GM18909 (cell line): Measurements from ENCODE around the gene NUP155.
"Not testable (repeated sequence)": the region's sequence is repeated elsewhere in the genome, so short reads cannot be mapped to it uniquely, and the experiment has no call there.

Experiments used
- ATAC-seq: cut with Tn5 transposase; IDR thresholded peaks from one replicate; pipeline ENCODE4 v1.9.1; 2021; ENCODE audit warnings: mild to moderate bottlenecking; ENCODE audit not compliant: unreplicated experiment, poor library complexity

The NUP155 gene

GRCh38 chr5:37370864-37371726, at the start of gene NUP155:
NUP155 (minus strand) TSS chr5:37371106; CDS start chr5:37370977, 129 bp downstream.
- peak; percentile 96 for ATAC-seq

- ATAC-seq, result no peak
These were observed 46.4 kb upstream of the NUP155 start for GRCh38 chr5:37417347-37417746.

DNA sequence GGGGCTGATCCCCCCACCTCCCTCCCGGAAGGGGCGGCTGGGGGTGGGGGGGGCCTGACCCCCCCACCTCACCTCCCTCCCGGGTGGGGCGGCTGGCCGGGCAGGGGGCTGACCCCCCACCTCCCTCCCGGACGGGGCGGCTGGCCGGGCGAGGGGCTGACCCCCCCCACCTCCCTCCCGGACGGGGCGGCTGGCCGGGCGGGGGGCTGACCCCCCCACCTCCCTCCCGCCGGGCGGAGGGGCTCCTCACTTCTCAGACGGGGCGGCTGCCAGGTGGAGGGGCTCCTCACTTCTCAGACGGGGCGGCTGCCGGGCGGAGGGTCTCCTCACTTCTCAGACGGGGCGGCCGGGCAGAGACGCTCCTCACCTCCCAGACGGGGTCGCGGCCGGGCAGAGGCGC, 44.5 kb upstream of the NUP155 start:
- ATAC-seq, result not testable (repeated sequence)

DNA sequence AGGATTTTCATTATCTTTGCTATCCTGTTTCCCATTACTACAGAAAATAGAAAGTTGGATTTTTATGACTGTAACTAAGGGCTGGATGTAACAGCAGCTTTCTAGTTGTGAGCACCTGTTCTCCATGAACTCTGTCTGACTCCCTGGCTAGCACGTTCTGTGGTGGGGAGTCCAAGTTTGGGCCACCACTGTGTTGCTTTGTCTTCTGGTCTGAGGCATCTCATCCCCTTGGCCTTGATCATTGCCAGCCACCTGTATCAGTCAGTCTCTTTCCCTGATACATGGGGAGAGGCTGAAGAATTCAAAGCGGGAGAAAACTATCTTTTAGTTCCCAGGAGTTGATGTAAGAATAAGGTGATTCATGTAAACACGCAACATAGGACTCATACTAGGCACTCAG, 41.6 kb upstream of the NUP155 start:
- no peak for ATAC-seq

DNA sequence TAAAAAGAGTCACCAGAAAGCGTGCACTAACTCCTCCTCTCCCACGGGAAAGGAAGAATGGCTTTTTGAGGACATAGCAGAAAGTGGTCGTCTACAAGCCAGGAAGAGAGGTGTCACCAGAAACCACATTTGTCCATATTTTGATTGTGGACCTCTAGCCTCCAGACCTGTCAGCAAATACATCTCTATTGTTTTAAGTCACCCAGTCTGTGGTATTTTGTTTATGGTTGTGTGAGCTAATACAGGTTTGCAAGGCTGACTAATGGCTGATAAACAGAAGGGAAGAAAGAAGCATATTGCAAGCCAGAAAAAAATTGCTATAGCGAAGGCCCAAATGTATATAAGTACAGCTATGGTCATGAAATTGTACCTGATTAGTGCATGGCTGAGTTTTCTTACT, 29.6 kb upstream of the NUP155 start:
- no peak for ATAC-seq

DNA sequence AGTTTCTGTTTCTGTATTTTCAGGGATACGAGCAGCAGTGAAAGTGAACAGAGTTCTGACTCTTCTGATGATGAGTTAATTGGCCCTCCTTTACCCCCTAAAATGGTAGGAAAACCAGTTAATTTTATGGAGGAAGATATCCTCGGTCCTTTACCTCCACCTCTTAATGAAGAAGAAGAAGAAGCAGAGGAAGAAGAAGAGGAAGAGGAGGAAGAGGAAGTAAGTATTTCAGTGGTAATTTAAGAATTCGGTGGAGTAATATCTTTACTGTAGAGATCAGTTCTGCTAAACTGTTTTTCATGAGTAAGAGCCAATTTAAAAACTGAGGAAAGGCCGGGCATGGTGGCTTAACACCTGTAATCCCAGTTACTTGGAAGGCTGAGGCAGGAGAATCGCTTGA, 25.4 kb upstream of the NUP155 start:
- no peak for ATAC-seq

- no peak for ATAC-seq
These were observed 20.7 kb upstream of the NUP155 start for GRCh38 chr5:37391591-37391990.

GRCh38 chr5:37379100-37379628, 8.3 kb upstream of the NUP155 start, which contains the start of gene WDR70:
WDR70 (plus strand) TSS chr5:37379318; CDS start chr5:37379368, 50 bp downstream.
- ATAC-seq, result peak; percentile 100

DNA sequence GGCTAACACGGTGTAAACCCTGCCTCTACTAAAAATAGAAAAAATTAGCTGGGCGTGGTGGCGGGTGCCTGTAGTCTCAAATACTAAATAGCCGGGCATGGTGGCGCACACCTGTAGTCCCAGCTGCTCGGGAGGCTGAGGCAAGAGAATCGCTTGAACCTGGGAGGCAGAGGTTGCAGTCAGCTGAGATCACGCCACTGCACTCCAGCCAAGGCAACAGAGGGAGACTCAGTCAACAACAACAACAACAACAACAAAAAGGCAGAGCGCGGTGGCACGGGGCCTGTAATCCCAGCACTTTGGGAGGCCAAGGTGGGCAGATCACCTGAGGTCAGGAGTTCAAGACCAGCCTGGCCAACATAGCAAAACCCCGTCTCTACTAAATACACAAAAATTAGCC, 7.2 kb upstream of the NUP155 start:
- ATAC-seq, result not testable (repeated sequence)

DNA sequence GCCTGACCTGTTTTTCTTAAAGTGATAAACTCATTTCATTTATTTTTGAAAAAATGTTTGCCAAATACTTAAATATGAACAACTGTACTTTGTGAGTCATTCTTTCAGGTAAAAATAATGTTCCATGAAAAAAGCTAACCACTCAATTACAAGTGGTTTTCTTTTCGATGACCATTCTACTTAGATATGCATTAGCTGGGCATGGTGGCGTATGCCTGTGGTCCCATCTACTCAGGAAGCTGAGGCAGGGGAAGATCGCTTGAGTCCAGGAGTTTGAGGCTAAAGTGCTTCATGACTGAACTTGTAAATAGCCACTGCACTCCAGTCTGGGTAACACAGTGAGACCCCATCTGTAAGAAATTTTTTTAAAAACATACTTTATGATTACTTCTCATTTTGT, 4.2 kb upstream of the NUP155 start:
- no peak for ATAC-seq

- no peak for ATAC-seq
These were observed 399 bp downstream of the NUP155 start for GRCh38 chr5:37370550-37370863.

- no peak for ATAC-seq
These were observed 15.7 kb downstream of the NUP155 start for GRCh38 chr5:37355161-37355560.

DNA sequence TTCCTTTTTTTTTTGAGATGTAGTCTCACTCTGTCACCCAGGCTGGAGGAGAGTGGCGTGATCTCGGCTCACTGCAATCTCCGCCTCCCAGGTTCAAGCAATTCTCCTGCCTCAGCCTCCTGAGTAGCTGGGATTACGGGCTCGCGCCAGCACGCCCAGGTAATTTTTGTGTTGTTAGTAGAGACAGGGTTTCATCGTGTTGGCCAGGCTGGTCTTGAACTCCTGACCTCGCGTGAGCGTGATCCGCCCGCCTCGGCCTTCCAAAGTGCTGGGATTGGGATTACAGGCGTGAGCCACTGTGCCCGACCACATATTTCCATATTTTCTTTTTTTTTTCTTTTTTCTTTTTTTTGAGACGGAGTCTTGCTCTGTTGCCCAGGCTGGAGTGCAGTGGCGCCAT, 28.2 kb downstream of the NUP155 start:
- ATAC-seq, result not testable (repeated sequence)

GRCh38 chr5:37334754-37335153, 36.2 kb downstream of the NUP155 start:
- ATAC-seq, result not testable (repeated sequence)

DNA sequence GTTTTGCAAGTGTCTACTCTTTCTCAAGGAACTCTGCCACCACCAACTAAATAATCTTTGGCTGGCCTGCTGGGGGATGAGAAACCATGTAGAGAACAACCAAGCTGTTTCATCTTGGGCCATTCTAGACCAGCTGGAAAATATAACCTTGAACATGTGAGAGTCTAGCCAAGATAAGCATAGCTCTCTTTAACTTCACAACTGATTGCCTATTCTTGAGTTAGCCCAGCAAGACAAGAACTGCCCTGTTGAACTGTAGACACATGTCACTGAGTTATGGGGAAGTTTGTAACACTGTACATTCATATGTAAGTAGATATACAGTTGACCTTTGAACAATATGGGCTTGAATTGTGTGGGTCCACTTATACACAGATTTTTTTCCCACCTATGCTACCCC, 44.4 kb downstream of the NUP155 start:
- no peak for ATAC-seq

DNA sequence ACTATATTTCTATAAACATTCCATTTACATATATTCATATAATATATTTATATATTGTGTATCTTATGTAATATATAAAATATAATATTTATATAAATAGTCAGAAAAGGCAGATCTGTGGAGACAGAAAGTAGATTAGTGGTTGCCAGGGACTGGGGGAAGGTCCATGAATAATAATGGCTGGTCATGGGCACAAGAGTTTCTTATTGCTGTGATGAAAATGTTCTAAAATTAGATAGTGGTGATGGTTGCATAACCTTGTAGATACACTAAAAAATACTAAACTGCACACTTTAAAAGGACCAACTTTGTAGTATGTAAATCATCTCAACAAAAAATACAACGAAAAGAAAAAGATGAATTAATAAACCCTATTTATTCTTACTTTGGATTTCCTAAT, 47.3 kb downstream of the NUP155 start:
- no peak for ATAC-seq

DNA sequence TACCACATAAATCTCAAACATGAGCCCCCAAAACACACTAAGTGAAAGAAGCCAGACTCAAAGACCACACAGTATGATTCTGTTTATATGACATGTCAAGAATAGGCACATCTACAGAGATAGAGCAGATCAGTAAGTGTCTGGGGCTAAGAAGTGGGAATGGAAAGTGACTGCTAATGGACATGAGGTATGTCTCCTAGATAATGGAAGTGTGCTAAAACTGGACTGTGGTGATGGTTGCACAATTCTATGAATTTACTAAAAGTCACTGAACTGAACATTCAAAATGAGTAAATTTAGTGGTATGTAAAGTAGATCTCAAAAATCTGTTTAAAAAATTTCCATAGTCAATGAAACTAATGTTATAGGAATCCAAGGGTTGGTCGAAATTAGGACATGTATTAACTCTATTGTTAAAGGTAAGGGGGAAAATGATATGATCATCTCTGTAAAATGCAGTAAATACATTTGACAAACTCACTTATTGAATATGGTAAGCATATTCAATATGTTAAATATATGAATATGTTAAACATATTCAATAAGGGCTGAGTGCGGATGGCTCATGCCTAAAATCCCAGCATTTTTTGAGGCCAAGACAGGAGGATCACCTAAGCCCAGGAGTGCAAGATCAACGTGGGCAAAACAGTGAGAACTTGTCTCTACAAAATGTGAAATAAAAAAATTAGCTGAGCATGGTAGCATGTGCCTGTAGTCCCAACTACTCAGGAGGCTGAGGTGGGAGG, 51.7 kb downstream of the NUP155 start:
- no peak for ATAC-seq

GRCh38 chr5:37316027-37316426, 54.9 kb downstream of the NUP155 start:
- ATAC-seq, result no peak

DNA sequence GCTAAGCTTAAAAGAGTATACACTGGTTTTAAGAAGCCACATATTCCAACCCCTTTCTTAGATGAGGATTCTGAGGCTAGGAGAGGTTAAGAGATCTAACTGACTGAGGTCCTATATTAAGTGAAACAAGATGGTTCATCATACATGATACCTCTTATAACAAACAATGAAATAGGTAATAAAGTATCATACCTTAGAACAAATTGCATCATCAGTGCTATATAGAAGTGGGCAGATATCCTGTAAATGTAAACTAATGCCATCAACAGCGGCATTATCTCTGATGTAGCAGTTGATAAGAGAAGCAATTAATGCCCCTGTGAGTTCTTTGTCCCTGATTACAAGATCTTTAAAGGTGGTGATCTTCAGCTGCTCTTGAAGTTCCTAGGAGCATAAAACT, 60.5 kb downstream of the NUP155 start:
- ATAC-seq, result no peak

DNA sequence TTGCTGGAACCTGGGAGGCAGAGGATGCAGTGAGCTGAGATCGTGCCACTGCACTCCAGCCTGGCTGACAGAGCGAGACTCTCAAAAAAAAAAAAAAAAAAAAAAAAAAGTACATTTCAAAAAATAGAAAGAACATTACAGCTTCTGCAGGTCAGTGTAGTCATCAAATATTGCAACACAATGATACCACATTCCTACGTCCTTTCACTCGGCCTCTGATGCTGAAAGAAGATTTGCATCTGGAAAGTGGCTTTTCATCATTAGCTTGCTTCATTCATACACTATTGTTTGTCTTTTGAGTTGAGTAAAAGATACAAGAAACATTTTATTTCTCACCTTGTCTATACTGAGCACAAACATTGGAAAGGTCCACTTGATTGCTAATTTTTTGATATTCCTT, 62.1 kb downstream of the NUP155 start:
- ATAC-seq, result no peak

GRCh38 chr5:37304888-37305287, 66.0 kb downstream of the NUP155 start:
- ATAC-seq, result no peak
